IPS DF 4.7 (cell line): ENCODE results near the gene TTC12.
A peak's percentile ranks its signal among the peaks of the same experiment; 100 is the strongest.
"Not testable (repeated sequence)": the region's sequence is repeated elsewhere in the genome, so short reads cannot be mapped to it uniquely, and the experiment has no call there.

ENCODE experiments used
- DNase-seq: peaks from one replicate; pipeline ENCODE4 v3.0.0-alpha.2; 2013; ENCODE audit warnings: low spot score; ENCODE audit errors: extremely low read depth

The TTC12 gene

DNA sequence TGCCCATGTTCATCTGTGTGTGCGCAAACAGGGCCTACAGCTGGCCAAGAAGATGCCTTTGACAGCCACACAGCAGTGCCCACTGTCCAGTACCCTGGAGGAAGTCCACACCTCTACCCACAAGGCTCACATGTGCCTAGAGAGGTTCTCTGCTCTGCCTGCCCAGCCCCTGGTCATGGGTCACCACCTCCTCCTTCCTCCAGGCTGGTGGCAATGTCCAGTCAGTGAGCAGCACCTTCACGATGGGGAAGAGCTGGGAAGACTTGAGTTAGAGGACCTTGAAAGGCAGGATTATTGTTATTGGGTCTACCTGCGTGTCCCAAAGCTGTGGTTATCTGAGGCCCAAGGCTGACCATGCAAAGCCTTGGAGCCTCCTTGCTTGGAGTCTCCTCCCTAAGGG, 28.4 kb upstream of the TTC12 start:
- DNase-seq, result no peak

DNA sequence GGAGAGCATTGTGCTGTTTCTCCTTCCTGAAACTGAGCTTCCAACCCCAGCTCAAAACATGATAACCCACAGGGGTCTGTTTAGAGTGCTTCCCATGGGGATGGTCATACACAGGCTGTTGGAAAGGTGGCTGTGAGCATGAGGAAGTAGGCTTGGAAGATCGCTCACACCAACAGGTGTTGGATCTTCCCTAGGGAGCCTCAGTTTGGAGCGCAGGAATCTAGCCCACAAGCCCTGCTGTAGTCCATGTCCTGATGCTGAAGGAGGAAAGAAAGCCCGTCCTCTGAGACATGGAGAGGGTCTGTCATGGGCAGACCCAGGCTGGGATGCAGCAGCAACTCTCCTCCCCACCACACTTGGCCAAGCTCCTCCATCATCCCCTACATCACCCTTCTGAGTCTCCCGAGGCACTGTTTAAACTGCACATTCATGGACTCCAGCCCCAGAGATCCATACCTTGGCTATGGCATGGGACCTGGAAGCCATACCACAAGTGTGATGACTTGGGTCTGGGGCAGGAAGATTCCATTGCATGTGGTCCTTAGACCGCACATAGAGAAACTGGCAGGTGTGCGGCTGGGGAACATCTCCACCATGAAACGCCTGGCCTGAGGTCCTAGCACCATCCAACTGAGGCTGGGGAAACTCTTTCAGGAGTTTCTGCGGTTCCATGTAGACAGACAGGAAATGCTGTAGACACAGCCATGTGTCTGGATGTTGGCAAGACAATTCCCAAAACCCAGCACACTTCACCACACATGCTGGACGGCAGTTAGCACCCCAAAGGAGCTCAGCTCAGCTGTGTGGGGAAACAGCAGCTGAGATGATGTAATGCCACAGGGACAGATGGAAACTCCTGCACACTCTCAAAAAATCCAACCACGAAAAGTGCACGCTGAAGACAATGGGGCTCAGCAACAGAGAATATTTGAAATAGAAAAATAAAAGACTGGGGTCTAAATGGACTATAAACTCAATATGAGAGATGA, 27.6 kb upstream of the TTC12 start:
- DNase-seq, result no peak

DNA sequence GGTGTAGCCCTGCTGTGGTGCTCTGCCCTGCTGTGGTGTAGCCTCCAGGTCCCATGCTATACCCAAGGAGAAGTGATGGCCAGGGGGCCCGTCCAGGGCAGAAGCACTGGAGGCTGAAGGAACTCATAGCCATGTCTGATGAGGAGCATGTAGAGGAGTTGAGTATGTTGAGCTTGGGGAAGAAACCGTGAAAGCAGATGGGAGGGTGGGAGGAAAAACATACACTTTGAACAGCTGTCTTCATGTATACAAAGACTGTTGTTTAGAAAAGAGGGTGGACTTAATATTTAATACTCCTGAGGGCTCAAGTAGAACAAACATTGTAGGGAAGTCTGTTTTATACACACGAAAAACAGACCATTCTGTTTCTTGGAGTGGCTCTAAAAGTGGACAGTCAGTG, 26.6 kb upstream of the TTC12 start:
- DNase-seq, result no peak

- DNase-seq, result no peak
These were observed 26.0 kb upstream of the TTC12 start for GRCh38 chr11:113288286-113288863.

- no peak for DNase-seq
These were observed 24.8 kb upstream of the TTC12 start for GRCh38 chr11:113289431-113290187.

GRCh38 chr11:113293936-113294335, 20.4 kb upstream of the TTC12 start:
- DNase-seq, result no peak

- DNase-seq, result no peak
These were observed 18.4 kb upstream of the TTC12 start for GRCh38 chr11:113295993-113296392.

DNA sequence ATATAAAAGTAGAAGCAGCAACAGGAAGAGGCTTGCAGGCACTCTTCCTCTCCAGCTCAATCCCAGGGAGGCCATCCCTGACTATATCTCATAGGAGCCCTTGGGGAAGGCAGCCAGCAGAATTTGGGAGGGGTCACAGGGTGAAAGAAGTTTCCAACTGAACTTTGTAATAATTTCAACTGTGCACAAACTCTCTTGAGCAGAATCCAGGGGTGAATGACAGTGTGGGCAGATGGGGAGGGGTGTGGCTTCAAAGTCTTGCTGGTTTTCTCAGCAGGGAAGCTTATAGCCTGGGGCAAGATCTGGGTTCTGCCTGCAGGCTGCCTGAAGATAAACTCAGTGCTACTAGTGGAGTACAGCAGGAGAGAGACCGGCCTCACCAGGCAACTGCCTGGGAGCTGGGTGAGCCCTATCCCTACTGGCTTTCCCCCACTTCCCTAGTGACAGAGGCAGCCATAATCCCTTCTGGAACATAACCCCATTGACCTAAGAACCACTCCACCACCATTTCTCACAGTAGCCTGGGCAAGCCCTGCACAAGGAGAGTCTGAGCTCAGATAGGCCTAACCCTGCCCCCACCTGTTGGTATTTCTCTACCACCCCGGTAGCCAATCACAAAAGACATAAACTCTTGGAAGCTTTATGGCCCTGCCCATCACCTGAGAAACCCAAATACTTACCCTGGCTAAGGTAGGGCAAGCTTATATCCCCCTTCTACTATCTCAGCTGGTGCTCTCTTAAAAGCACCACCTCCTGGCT, 17.8 kb upstream of the TTC12 start:
- no peak for DNase-seq

DNA sequence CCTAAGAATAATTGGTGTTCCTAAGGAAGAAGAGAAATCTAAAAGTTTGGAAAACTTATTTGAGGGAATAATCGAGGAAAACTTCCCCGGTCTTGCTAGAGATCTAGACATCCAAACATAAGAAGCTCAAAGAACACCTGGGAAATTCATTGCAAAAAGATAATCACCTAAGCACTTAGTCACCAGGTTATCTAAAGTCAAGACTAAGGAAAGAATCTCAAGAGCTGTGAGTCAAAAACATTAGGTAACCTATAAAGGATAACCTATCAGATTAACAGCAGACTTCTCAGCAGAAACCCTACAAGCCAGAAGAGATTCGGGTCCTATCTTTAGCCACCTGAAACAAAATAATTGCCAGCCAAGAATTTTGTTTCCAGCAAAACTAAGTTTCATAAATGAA, 15.9 kb upstream of the TTC12 start:
- DNase-seq, result not testable (repeated sequence)

DNA sequence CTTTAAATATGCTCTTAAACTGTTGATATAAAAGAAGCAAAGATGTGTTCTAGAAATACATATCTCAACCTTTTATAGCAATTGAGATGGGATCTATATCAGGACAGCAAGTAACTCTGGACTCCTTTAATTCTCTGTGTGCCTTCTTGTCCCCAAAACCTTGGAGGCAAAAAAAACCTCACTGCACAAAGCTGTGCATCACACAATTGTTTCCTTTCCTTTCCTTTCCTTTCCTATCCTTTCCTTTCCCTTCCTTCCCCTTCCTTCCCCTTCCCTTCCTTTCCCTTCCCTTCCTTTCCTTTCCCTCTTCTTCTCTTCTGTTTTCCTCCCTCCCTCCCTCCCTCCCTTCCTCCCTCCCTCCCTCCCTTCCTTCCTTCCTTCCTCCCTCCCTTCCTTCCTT, 9.5 kb upstream of the TTC12 start:
- DNase-seq, result no peak

GRCh38 chr11:113305440-113306336, 8.7 kb upstream of the TTC12 start:
- DNase-seq, result peak; percentile 53

DNA sequence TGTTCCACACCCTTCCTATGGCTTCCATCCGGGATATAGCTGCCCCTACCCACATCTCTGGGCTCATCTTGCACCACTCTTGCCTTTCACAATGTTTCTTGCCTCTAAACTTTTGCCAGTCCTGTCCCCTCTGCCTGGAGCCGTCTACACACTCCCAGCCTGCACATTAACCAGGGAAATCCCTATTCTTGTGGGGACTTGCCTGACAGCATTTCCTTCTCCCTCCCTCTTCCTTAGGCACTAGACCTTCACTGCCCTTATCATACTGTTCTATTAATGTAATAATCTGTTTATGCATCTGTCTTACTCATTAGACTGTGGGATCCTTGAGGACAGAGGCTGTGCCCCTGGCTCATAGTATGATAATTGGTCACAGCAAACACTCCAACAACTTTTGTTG, 5.8 kb upstream of the TTC12 start:
- DNase-seq, result no peak

DNA sequence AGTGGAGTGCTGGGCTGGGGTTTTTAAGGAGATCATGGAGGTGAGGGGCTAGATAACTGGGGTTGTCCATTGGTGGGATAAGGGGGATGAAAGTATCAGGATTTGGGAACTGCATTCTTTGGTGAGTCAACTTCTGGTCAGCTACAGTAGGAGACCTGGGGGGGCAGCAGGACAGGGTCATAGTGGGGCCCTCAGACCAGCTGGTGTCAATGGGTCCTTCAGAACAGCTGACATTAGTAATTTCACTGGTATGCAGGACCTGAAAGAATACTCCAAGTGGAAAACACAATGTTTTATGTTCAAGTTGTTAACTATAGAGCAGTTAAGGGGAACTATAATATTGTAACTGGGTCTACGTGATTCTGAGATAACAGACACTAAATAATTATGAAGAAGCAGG, 2.8 kb upstream of the TTC12 start:
- DNase-seq, result no peak

- no peak for DNase-seq
These were observed 782 bp upstream of the TTC12 start for GRCh38 chr11:113313601-113314000.

DNA sequence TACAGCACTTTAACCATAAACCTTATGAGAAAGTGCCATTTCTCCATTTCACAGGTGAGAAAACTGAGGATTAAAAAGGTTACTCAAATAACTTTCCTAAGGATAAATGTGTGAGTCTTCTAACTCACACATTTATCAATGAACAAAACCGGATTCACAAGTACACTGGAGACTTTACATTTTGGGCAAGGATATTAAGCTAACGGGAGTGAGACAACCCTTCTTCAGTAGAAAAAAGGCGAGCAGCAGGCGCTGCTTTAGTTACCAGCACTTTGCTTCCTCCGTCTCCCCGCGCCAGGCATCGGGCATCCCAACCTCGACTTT, 356 bp upstream of the TTC12 start:
- no peak for DNase-seq

GRCh38 chr11:113315811-113316210, 1.4 kb downstream of the TTC12 start:
- no peak for DNase-seq

GRCh38 chr11:113316256-113316655, 1.9 kb downstream of the TTC12 start:
- DNase-seq, result no peak

GRCh38 chr11:113317339-113317738, 3.0 kb downstream of the TTC12 start:
- no peak for DNase-seq

DNA sequence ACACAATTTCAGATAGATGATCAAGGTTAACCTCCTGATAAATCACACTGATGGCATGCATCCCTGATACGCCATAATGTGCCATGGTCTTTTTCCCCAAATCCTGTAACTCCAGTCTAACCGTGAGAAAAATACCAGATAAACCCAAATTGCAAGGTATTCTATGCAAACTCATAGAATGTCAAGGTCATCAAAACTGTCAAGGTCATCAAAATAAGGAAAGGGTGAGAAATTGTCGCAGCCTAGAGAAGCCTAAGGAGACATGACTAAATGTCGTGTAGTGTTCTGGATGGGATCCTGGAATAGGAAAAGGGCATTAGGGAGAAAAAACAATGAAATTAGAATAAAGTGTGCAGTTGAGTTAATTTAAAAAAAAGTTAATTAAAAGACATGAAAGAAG, 4.7 kb downstream of the TTC12 start:
- DNase-seq, result no peak

GRCh38 chr11:113322158-113322557, 7.8 kb downstream of the TTC12 start:
- no peak for DNase-seq

- no peak for DNase-seq
These were observed 9.9 kb downstream of the TTC12 start for GRCh38 chr11:113324250-113324649.
